Mesothelial cell of epicardium (in vitro differentiated cells): ENCODE results near the gene CNTN4. TPM values are rescaled to one million over a fixed set of nuclear protein-coding genes. Genes with fewer than 3 reads are reported as not detected.

ENCODE experiments used
- DNase-seq, 2 experiments: peaks; one replicate each; pipeline ENCODE4 v3.0.0; 2021; ENCODE audit warnings: low spot score in 2 of 2; ENCODE audit not compliant: unreplicated experiment in 2 of 2
- H3K27ac Mint-ChIP-seq: 2 replicates; pipeline ENCODE4 v1.8.0; 2021; ENCODE audit warnings: mixed read lengths
- H3K27me3 Mint-ChIP-seq: 2 replicates; pipeline ENCODE4 v1.8.0; 2021; ENCODE audit warnings: low read depth, mixed read lengths
- H3K36me3 Mint-ChIP-seq: 2 replicates; pipeline ENCODE4 v1.8.0; 2021; ENCODE audit warnings: mixed read lengths
- H3K4me1 Mint-ChIP-seq: 2 replicates; pipeline ENCODE4 v1.8.0; 2021; ENCODE audit warnings: mixed read lengths
- H3K4me3 Mint-ChIP-seq: 2 replicates; pipeline ENCODE4 v1.8.0; 2021; ENCODE audit warnings: mild to moderate bottlenecking, moderate library complexity, mixed read lengths
- H3K9me3 Mint-ChIP-seq: 2 replicates; pipeline ENCODE4 v1.8.0; 2021; ENCODE audit warnings: mixed read lengths
- CTCF ChIP-seq: fragments of 200-600 bp; sonication (generic); IDR thresholded peaks from one replicate; pipeline ENCODE4 v1.5.0; 2021; ENCODE audit warnings: antibody characterized with exemption; ENCODE audit not compliant: unreplicated experiment
- total RNA-seq: library from RNA; stranded (reverse); gene quantifications from 3 replicates; pipeline ENCODE4 v1.2.1, GENCODE V29; 2021

The CNTN4 gene
- total RNA-seq, 1 donor from 2014 or later: 68.9 TPM

GRCh38 chr3:3020209-3020608 is 921.5 kb downstream of the CNTN4 start:
- Mint-ChIP-seq H3K9me3 (no peaks in the 10 kb centered on the region), H3K4me1 (peaks cover 11% of the 10 kb centered on the region), H3K4me3 (no peak overlapping the region), H3K36me3 (no peaks in the 10 kb centered on the region), H3K27ac (no peak overlapping the region), H3K27me3 (no peaks in the 10 kb centered on the region)
- TF ChIP-seq CTCF: no peak
- DNase-seq: no peak

GRCh38 chr3:3023111-3023745 is 924.6 kb downstream of the CNTN4 start:
- H3K4me1 Mint-ChIP-seq: peaks cover 6% of the 10 kb centered on the region
- H3K4me3 Mint-ChIP-seq: no peak overlapping the region
- TF ChIP-seq CTCF: no peak
- no peaks in the 10 kb centered on the region for H3K27me3 Mint-ChIP-seq
- no peaks in the 10 kb centered on the region for H3K36me3 Mint-ChIP-seq
- DNase-seq: no peak
- no peaks in the 10 kb centered on the region for H3K9me3 Mint-ChIP-seq
- no peak overlapping the region for H3K27ac Mint-ChIP-seq

GRCh38 chr3:3027976-3028567 is 929.4 kb downstream of the CNTN4 start:
- H3K4me1 Mint-ChIP-seq: peaks cover 31% of the 10 kb centered on the region
- H3K36me3 Mint-ChIP-seq: peaks cover 1% of the 10 kb centered on the region
- no peaks in the 10 kb centered on the region for H3K27me3 Mint-ChIP-seq
- H3K4me3 Mint-ChIP-seq: no peak overlapping the region
- DNase-seq: no peak
- H3K27ac Mint-ChIP-seq: no peak overlapping the region
- no peak for TF ChIP-seq CTCF
- no peaks in the 10 kb centered on the region for H3K9me3 Mint-ChIP-seq

GRCh38 chr3:3031326-3031725 is 932.7 kb downstream of the CNTN4 start:
- H3K9me3 Mint-ChIP-seq: no peaks in the 10 kb centered on the region

GRCh38 chr3:3037156-3037555 is 938.5 kb downstream of the CNTN4 start:
- H3K27me3 Mint-ChIP-seq: no peaks in the 10 kb centered on the region
- H3K4me3 Mint-ChIP-seq: no peak overlapping the region
- H3K4me1 Mint-ChIP-seq: peaks cover 26% of the 10 kb centered on the region
- no peak overlapping the region for H3K27ac Mint-ChIP-seq
- no peak for TF ChIP-seq CTCF
- H3K36me3 Mint-ChIP-seq: peaks cover 23% of the 10 kb centered on the region
- H3K9me3 Mint-ChIP-seq: no peaks in the 10 kb centered on the region
- no peak for DNase-seq

More at GRCh38 chr3:3031326-3031725, 932.7 kb downstream of the CNTN4 start:
- DNase-seq: no peak
- no peaks in the 10 kb centered on the region for H3K27me3 Mint-ChIP-seq
- peak overlapping the region; percentile 67 for H3K27ac Mint-ChIP-seq
- TF ChIP-seq CTCF: no peak
- H3K4me1 Mint-ChIP-seq: peaks cover 32% of the 10 kb centered on the region
- peaks cover 1% of the 10 kb centered on the region for H3K36me3 Mint-ChIP-seq
- no peak overlapping the region for H3K4me3 Mint-ChIP-seq
